ENCODE data around the gene PLEKHG2.

The PLEKHG2 gene

GRCh38 chr19:39386557-39386956 lies 25.9 kb upstream of the PLEKHG2 start:
- peaks cover 54 to 66% of the 10 kb centered on the region in 2 donors for H3K36me3 ChIP-seq (ENCODE audit: control insufficient read depth in 2 of 2, insufficient read depth in 2 of 2, low read length in 2 of 2)
- no peak overlapping the region for H3K9ac ChIP-seq (ENCODE audit: low read length in 2 of 2)
- no peak overlapping the region for H3K4me3 ChIP-seq (ENCODE audit: low read length in 2 of 2)
- peaks cover 14% of the 10 kb centered on the region for H3K4me1 ChIP-seq (ENCODE audit: control insufficient read depth, insufficient read depth, low read length)
- no peaks in the 10 kb centered on the region for H3K9me3 ChIP-seq (ENCODE audit: control insufficient read depth in 2 of 2, low read length in 2 of 2)
- no peaks in the 10 kb centered on the region for H3K27me3 ChIP-seq (ENCODE audit: control insufficient read depth in 1 of 2, insufficient read depth in 2 of 2, low read length in 2 of 2)
- no peak overlapping the region for H3K27ac ChIP-seq (ENCODE audit: low read length)

GRCh38 chr19:39388657-39389056 lies 23.8 kb upstream of the PLEKHG2 start:
- Histone ChIP-seq H3K27ac (ENCODE audit: low read length) (peak overlapping the region; percentile 11), H3K9me3 (ENCODE audit: control insufficient read depth in 2 of 2, low read length in 2 of 2) (no peaks in the 10 kb centered on the region), H3K36me3 (ENCODE audit: control insufficient read depth in 2 of 2, insufficient read depth in 2 of 2, low read length in 2 of 2) (peaks cover 44 to 53% of the 10 kb centered on the region in 2 donors), H3K4me1 (ENCODE audit: control insufficient read depth, insufficient read depth, low read length) (peaks cover 21% of the 10 kb centered on the region), H3K27me3 (ENCODE audit: control insufficient read depth in 1 of 2, insufficient read depth in 2 of 2, low read length in 2 of 2) (no peaks in the 10 kb centered on the region), H3K4me3 (ENCODE audit: low read length in 2 of 2) (no peak overlapping the region), H3K9ac (ENCODE audit: low read length in 2 of 2) (peak overlapping the region; percentile 7 to 36)

DNA sequence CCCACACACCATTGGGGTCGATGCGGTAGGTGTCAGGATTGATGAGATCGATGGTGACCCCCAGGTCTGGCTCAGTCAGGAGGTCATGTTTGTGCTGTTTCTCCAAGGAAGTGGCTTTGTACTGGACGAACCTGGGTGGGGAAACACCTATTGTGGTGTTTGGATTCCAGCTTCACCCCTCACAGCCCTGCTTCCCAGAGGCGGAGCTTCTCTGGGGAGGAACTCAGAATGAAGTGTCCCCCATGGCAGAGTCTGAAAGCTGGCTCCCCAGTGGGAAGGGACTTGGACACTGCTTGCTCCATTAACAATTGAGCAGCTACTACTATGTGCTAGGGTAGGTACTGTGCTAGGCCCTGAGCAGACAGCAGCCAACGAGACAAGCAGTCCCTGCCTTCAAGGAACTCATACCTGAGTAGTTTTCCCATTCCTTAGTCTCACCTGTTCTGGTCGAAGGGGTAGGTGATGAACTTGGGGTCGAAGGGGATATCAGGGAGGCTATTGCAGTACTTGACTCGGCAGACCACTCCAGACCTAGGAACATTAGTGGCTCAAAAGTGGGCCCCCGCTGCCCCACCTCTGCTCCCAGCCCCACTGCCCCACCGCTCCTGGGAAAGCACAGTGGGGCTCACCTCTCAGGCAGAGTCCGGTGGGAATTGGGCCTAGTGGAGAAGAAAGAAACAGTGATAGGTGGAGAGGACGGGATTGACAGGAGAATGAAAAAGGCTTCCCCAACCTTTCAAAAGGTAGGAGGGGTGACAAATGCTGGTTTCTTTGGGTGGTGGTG lies 22.6 kb upstream of the PLEKHG2 start:
- Histone ChIP-seq H3K4me1 (ENCODE audit: control insufficient read depth, insufficient read depth, low read length) (peaks cover 21% of the 10 kb centered on the region), H3K27ac (ENCODE audit: low read length) (peak overlapping the region; percentile 99), H3K9me3 (ENCODE audit: control insufficient read depth in 2 of 2, low read length in 2 of 2) (no peaks in the 10 kb centered on the region), H3K4me3 (ENCODE audit: low read length in 2 of 2) (peak overlapping the region; percentile 87 to 99), H3K9ac (ENCODE audit: low read length in 2 of 2) (peak overlapping the region; percentile 80 to 99), H3K36me3 (ENCODE audit: control insufficient read depth in 2 of 2, insufficient read depth in 2 of 2, low read length in 2 of 2) (peaks cover 42 to 48% of the 10 kb centered on the region in 2 donors), H3K27me3 (ENCODE audit: control insufficient read depth in 1 of 2, insufficient read depth in 2 of 2, low read length in 2 of 2) (no peaks in the 10 kb centered on the region)

GRCh38 chr19:39390451-39390750 lies 22.1 kb upstream of the PLEKHG2 start:
- Histone ChIP-seq H3K9me3 (ENCODE audit: control insufficient read depth in 2 of 2, low read length in 2 of 2) (no peaks in the 10 kb centered on the region), H3K9ac (ENCODE audit: low read length in 2 of 2) (peak overlapping the region; percentile 80 to 99), H3K27ac (ENCODE audit: low read length) (peak overlapping the region; percentile 99), H3K27me3 (ENCODE audit: control insufficient read depth in 1 of 2, insufficient read depth in 2 of 2, low read length in 2 of 2) (no peaks in the 10 kb centered on the region), H3K36me3 (ENCODE audit: control insufficient read depth in 2 of 2, insufficient read depth in 2 of 2, low read length in 2 of 2) (peaks cover 48 to 49% of the 10 kb centered on the region in 2 donors), H3K4me3 (ENCODE audit: low read length in 2 of 2) (peak overlapping the region; percentile 87 to 99), H3K4me1 (ENCODE audit: control insufficient read depth, insufficient read depth, low read length) (peaks cover 21% of the 10 kb centered on the region)

DNA sequence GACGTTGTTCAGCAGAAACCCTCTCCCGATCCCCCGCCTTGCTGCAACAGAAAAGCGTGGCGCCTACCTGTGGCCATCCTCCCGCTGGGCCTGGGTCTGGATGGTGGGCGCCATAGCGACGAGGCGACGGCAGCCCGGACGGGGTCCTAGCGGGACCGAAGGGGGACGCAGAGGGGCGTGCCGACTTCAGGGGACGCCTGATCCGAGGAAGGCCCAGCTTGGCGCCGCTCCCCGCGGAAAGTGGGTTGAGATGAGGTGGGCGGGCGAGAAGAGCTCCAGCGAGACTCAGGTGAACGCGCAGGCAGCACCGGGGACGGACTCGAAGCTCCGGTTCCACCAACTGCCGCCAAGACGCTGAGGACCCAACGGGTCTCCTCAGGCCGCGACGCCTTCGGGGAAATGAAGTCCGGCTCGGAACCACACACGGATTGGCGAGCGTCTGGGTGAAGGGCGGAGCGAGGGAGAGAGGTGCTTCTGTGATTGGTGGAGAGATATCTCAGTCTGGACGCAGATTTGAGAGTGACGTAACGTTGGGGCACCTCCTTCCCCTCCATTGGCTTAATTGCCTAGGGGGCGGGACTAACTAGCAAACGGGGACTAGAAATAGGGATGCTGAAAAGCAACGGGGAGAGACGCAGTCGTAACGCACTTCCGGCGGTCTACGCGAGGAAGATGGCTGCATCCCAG lies 21.6 kb upstream of the PLEKHG2 start, which contains the start of the genes MED29 and PAF1:
MED29 (plus strand) TSS at position 628 of the 687 bp plus-strand sequence; CDS start at position 673, 45 bp downstream.
PAF1 (minus strand) TSS at position 356 of the 687 bp plus-strand sequence; CDS start at position 114, 242 bp downstream.
- Histone ChIP-seq H3K9ac (ENCODE audit: low read length in 2 of 2) (peak within 1 kb of the TSS; percentile 92 to 99), H3K36me3 (ENCODE audit: control insufficient read depth in 2 of 2, insufficient read depth in 2 of 2, low read length in 2 of 2) (peaks cover 44 to 46% of the 10 kb centered on the region in 2 donors), H3K4me3 (ENCODE audit: low read length in 2 of 2) (peak within 1 kb of the TSS; percentile 99), H3K27me3 (ENCODE audit: control insufficient read depth in 1 of 2, insufficient read depth in 2 of 2, low read length in 2 of 2) (no peaks in the 10 kb centered on the region), H3K27ac (ENCODE audit: low read length) (peak within 1 kb of the TSS; percentile 99), H3K9me3 (ENCODE audit: control insufficient read depth in 2 of 2, low read length in 2 of 2) (no peaks in the 10 kb centered on the region), H3K4me1 (ENCODE audit: control insufficient read depth, insufficient read depth, low read length) (peaks cover 21% of the 10 kb centered on the region)

GRCh38 chr19:39397360-39398296 lies 14.8 kb upstream of the PLEKHG2 start:
- Histone ChIP-seq H3K27ac (ENCODE audit: low read length) (peak overlapping the region; percentile 92), H3K9me3 (ENCODE audit: control insufficient read depth in 2 of 2, low read length in 2 of 2) (no peaks in the 10 kb centered on the region), H3K4me3 (ENCODE audit: low read length in 2 of 2) (peak overlapping the region in 1 of 2 donors; percentile 47), H3K9ac (ENCODE audit: low read length in 2 of 2) (peak overlapping the region; percentile 36 to 55), H3K36me3 (ENCODE audit: control insufficient read depth in 2 of 2, insufficient read depth in 2 of 2, low read length in 2 of 2) (peaks cover 15 to 19% of the 10 kb centered on the region in 2 donors), H3K4me1 (ENCODE audit: control insufficient read depth, insufficient read depth, low read length) (peaks cover 36% of the 10 kb centered on the region), H3K27me3 (ENCODE audit: control insufficient read depth in 1 of 2, insufficient read depth in 2 of 2, low read length in 2 of 2) (no peaks in the 10 kb centered on the region)

DNA sequence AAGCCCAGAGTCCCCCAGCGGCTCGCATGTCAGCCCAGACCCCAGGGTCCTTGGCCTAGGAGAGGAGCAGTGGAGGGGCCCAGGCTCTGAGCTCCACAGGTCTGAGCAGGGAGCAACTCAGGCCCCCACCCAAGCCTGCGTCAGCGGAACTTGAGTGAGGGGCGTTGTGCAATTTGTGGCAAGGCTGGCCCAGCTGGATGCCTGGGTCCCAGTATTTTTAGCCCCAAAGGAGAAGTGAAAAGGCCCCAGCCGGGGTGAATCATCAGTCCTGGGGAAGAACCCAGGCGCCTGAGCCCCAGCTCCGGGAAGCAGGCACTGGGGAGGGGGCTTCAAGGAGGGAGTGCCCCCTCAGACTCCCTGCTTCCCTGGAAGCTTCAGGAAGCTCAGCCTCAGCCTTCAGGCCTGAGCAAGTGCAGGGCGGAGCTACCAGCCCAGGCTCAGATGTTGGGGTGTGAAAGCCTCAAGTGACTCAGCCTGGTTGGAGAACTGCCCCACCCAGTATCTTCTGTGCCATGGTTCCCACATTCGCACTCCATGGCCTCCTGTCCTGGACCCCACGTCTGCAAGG lies 14.1 kb upstream of the PLEKHG2 start:
- Histone ChIP-seq H3K4me1 (ENCODE audit: control insufficient read depth, insufficient read depth, low read length) (peaks cover 44% of the 10 kb centered on the region), H3K4me3 (ENCODE audit: low read length in 2 of 2) (peak overlapping the region in 1 of 2 donors; percentile 8), H3K27me3 (ENCODE audit: control insufficient read depth in 1 of 2, insufficient read depth in 2 of 2, low read length in 2 of 2) (no peaks in the 10 kb centered on the region), H3K9me3 (ENCODE audit: control insufficient read depth in 2 of 2, low read length in 2 of 2) (no peaks in the 10 kb centered on the region), H3K36me3 (ENCODE audit: control insufficient read depth in 2 of 2, insufficient read depth in 2 of 2, low read length in 2 of 2) (peaks cover 14 to 18% of the 10 kb centered on the region in 2 donors), H3K27ac (ENCODE audit: low read length) (peak overlapping the region; percentile 92), H3K9ac (ENCODE audit: low read length in 2 of 2) (peak overlapping the region; percentile 36 to 55)

DNA sequence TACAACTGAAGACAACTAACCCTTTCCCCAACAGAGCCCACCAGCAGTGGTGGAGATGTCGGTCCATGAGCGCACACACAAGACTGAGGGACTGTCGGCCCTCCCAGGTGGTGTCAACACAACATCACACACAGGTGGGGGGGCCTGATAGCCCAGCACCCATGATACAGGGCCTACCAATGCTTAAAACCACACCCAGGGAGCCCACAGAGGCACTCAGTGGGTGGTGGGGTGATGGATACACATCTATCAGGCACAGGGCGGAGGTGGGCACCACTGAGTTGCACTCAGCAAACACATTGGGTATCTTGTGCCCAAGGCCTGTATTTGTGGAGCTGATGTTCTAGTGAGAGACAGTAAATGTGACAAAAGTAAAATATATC lies 12.8 kb upstream of the PLEKHG2 start:
- H3K4me3 ChIP-seq (ENCODE audit: low read length in 2 of 2): no peak overlapping the region
- H3K36me3 ChIP-seq (ENCODE audit: control insufficient read depth in 2 of 2, insufficient read depth in 2 of 2, low read length in 2 of 2): peaks cover 7 to 12% of the 10 kb centered on the region in 2 donors
- peak overlapping the region; percentile 11 for H3K27ac ChIP-seq (ENCODE audit: low read length)
- no peak overlapping the region for H3K9ac ChIP-seq (ENCODE audit: low read length in 2 of 2)
- H3K9me3 ChIP-seq (ENCODE audit: control insufficient read depth in 2 of 2, low read length in 2 of 2): no peaks in the 10 kb centered on the region
- no peaks in the 10 kb centered on the region for H3K27me3 ChIP-seq (ENCODE audit: control insufficient read depth in 1 of 2, insufficient read depth in 2 of 2, low read length in 2 of 2)
- H3K4me1 ChIP-seq (ENCODE audit: control insufficient read depth, insufficient read depth, low read length): peaks cover 50% of the 10 kb centered on the region

DNA sequence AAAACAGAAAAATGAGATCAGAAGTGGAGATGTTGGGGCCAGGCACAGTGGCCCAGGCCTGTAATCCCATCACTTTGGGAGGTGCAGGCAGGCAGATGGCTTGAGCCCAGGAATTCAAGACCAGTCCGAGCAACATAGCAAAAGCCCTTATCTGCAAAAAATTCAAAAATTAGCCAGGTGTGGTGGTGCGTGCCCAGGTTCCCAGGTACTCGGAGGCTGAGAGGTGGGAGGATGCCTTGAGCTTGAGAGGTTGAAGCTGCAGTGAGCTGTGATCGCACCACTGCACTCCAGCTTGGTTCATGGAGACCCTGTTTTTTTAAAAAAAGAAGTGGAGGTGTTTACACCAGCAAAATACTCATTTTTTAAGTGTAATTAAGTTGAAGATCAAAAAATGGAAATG lies 12.4 kb upstream of the PLEKHG2 start:
- peaks cover 52% of the 10 kb centered on the region for H3K4me1 ChIP-seq (ENCODE audit: control insufficient read depth, insufficient read depth, low read length)
- no peak overlapping the region for H3K9ac ChIP-seq (ENCODE audit: low read length in 2 of 2)
- H3K27me3 ChIP-seq (ENCODE audit: control insufficient read depth in 1 of 2, insufficient read depth in 2 of 2, low read length in 2 of 2): no peaks in the 10 kb centered on the region
- no peaks in the 10 kb centered on the region for H3K9me3 ChIP-seq (ENCODE audit: control insufficient read depth in 2 of 2, low read length in 2 of 2)
- peaks cover 4 to 10% of the 10 kb centered on the region in 2 donors for H3K36me3 ChIP-seq (ENCODE audit: control insufficient read depth in 2 of 2, insufficient read depth in 2 of 2, low read length in 2 of 2)
- H3K27ac ChIP-seq (ENCODE audit: low read length): peak overlapping the region; percentile 31
- H3K4me3 ChIP-seq (ENCODE audit: low read length in 2 of 2): no peak overlapping the region

- Histone ChIP-seq H3K4me3 (ENCODE audit: low read length in 2 of 2) (no peak overlapping the region), H3K27me3 (ENCODE audit: control insufficient read depth in 1 of 2, insufficient read depth in 2 of 2, low read length in 2 of 2) (no peaks in the 10 kb centered on the region), H3K4me1 (ENCODE audit: control insufficient read depth, insufficient read depth, low read length) (peaks cover 58% of the 10 kb centered on the region), H3K9me3 (ENCODE audit: control insufficient read depth in 2 of 2, low read length in 2 of 2) (no peaks in the 10 kb centered on the region), H3K36me3 (ENCODE audit: control insufficient read depth in 2 of 2, insufficient read depth in 2 of 2, low read length in 2 of 2) (peaks cover 0 to 5% of the 10 kb centered on the region in 2 donors), H3K9ac (ENCODE audit: low read length in 2 of 2) (peak overlapping the region in 1 of 2 donors; percentile 13), H3K27ac (ENCODE audit: low read length) (peak overlapping the region; percentile 100)
Observed at GRCh38 chr19:39401070-39401548, 11.4 kb upstream of the PLEKHG2 start.

Measured in stomach smooth muscle (tissue), 2 donors.